Esophagus squamous epithelium (tissue), 5 donors: ENCODE data around the gene ADAM22. TPM values are rescaled to one million over a fixed set of nuclear protein-coding genes. Genes with fewer than 3 reads are reported as not detected.

Experiments
- DNase-seq: peaks from one replicate; lab custom pipeline; 2025; lab: John Stamatoyannopoulos, UW
- H3K27ac ChIP-seq, 4 donors: fragments of 200-600 bp; sonication (generic); one replicate each; pipeline ENCODE4 v1.5.1; 2016 to 2019; ENCODE audit warnings: mild to moderate bottlenecking in 1 of 4
- H3K27me3 ChIP-seq, 4 donors: fragments of 200-600 bp; sonication (generic); 1 replicate in 3 of 4; 2 replicates in 1 of 4; pipeline versions ENCODE4 v1.5.1 to v1.6.0; 2017 to 2021; ENCODE audit warnings: antibody characterized with exemption in 1 of 4
- H3K36me3 ChIP-seq, 3 donors: fragments of 200-600 bp; sonication (generic); one replicate each; pipeline ENCODE4 v1.5.1; 2016 to 2019
- H3K4me1 ChIP-seq, 3 donors: fragments of 200-600 bp; sonication (generic); one replicate each; pipeline ENCODE4 v1.5.1; 2017 to 2019
- H3K4me3 ChIP-seq, 4 donors: fragments of 200-600 bp; sonication (generic); 1 replicate in 3 of 4; 2 replicates in 1 of 4; pipeline ENCODE4 v1.5.1; 2016 to 2019; ENCODE audit warnings: mild to moderate bottlenecking in 2 of 4, moderate library complexity in 1 of 4
- H3K9me3 ChIP-seq, 3 donors: fragments of 200-600 bp; sonication (generic); one replicate each; pipeline ENCODE4 v1.5.1; 2016 to 2019
- CTCF ChIP-seq, 6 experiments: fragments of 450-650 bp in 4 of 6; fragments of 200-600 bp in 2 of 6; sonication (generic) in 2 of 6; IDR thresholded peaks; one replicate each; pipeline ENCODE4 v1.5.1; 2016 to 2019; ENCODE audit warnings: antibody characterized with exemption in 6 of 6, mild to moderate bottlenecking in 4 of 6, moderate library complexity in 4 of 6
- POLR2A ChIP-seq, 4 donors: fragments of 450-650 bp; IDR thresholded peaks; one replicate each; pipeline ENCODE4 v1.6.1; 2017; ENCODE audit warnings: antibody characterized with exemption in 4 of 4, mild to moderate bottlenecking in 4 of 4, moderate library complexity in 3 of 4
- WGBS, 2 donors: methylation state at CpG; one replicate each; pipeline ENCODE4 v1.1.5; 2018; 5-methylcytosine and 5-hydroxymethylcytosine counted together
- intact Hi-C: fragments of 100-400 bp; cut with DNase I; formaldehyde crosslinking; loops from one replicate; pipeline ENCODE4 v1.15.0; 2022
- total RNA-seq, 4 donors: library from RNA; depleted of rRNA; stranded (reverse); fragments of >200 nt; gene quantifications; one replicate each; pipeline ENCODE4 v1.1.0, GENCODE V29; 2016
- donor health status: DM: yes; HTN: yes; CAD: no.

Gene ADAM22
- total RNA-seq, 4 donors from 2014 or later, result 0.61 to 1.4 (median 1.1) TPM

DNA sequence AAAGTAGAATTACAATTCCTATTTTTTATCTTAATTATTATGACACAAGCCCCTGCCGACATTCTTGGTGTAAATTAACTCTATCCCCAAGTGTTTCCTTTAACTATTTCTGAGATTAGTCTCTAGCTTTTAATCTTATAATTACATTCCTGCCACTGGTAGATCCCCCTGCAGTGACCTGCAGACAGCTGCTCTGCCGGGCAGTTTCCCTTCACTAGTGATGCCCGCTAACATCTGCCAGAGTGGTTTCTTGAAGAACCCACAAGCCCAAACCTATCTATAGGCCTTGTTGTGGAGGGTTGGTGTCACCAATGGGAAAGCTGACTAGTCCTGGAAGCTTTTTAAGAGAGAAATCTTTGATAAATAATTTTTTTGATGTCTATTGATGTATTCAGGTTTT, 50.0 kb downstream of the ADAM22 start:
- no peak overlapping the region for H3K27ac ChIP-seq
- no peaks in the 10 kb centered on the region for H3K36me3 ChIP-seq
- DNase-seq, result no peak
- intact Hi-C loops, result no loop called here
- no peak for TF ChIP-seq CTCF (IDR thresholded peaks at IDR 0.05)
- TF ChIP-seq POLR2A (IDR thresholded peaks at IDR 0.05), result no peak
- no peak overlapping the region for H3K4me3 ChIP-seq
- H3K9me3 ChIP-seq, result no peaks in the 10 kb centered on the region
- H3K4me1 ChIP-seq, result no peaks in the 10 kb centered on the region
- WGBS, 2 donors, result 88 to 91% methylated on average over 3 of the region's 3 CpGs
- no peaks in the 10 kb centered on the region for H3K27me3 ChIP-seq

DNA sequence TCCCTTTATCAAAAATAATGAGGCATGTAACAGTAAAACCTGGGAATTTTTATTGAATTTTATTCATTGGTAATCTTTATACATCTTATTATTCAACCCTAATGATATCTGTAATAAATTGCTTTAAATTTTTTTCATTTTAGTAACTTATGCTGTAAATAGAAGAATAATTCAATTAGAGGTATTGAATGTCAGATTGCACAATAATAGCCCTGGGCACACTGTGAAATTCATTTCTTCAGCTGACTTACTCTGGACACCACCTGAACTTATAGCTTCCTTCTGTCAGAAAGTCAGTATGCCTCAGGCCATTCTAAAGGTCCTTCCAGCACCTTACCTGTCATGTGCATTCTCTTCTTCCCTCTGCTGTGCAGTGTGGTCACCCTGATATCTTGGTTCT, 59.2 kb downstream of the ADAM22 start:
- no peaks in the 10 kb centered on the region for H3K9me3 ChIP-seq
- DNase-seq, result no peak
- H3K27ac ChIP-seq, result no peak overlapping the region
- H3K27me3 ChIP-seq, result no peaks in the 10 kb centered on the region
- no peak overlapping the region for H3K4me3 ChIP-seq
- TF ChIP-seq POLR2A (IDR thresholded peaks at IDR 0.05) (no peak), CTCF (IDR thresholded peaks at IDR 0.05) (no peak)
- no peaks in the 10 kb centered on the region for H3K36me3 ChIP-seq
- intact Hi-C loops, result no loop called here
- no peaks in the 10 kb centered on the region for H3K4me1 ChIP-seq

DNA sequence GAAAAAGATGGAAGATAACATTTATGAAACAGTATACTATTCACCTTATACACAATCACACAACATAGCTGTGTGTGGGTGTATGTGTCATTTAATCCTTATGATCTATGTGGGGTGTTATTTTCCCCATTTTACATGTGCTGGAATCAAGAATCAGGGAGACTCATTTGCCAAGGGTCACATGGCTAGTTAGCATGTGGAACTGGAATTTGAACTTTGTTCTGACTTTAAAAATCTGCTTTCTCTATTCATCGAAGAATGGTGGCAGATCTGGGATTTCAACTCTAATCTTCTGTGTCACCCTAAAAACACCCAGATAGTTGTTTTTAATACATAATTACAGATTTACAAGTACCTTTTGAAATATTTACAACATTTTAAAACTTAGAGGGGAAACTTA, 65.2 kb downstream of the ADAM22 start:
- Histone ChIP-seq H3K4me1 (no peaks in the 10 kb centered on the region), H3K4me3 (no peak overlapping the region), H3K27ac (no peak overlapping the region), H3K36me3 (no peaks in the 10 kb centered on the region), H3K27me3 (no peaks in the 10 kb centered on the region), H3K9me3 (no peaks in the 10 kb centered on the region)
- TF ChIP-seq CTCF (IDR thresholded peaks at IDR 0.05), result no peak
- no peak for TF ChIP-seq POLR2A (IDR thresholded peaks at IDR 0.05)
- DNase-seq, result no peak
- 90 to 100% methylated on average over 1 of the region's 1 CpG for WGBS, 2 donors
- intact Hi-C loops, result no loop called here

DNA sequence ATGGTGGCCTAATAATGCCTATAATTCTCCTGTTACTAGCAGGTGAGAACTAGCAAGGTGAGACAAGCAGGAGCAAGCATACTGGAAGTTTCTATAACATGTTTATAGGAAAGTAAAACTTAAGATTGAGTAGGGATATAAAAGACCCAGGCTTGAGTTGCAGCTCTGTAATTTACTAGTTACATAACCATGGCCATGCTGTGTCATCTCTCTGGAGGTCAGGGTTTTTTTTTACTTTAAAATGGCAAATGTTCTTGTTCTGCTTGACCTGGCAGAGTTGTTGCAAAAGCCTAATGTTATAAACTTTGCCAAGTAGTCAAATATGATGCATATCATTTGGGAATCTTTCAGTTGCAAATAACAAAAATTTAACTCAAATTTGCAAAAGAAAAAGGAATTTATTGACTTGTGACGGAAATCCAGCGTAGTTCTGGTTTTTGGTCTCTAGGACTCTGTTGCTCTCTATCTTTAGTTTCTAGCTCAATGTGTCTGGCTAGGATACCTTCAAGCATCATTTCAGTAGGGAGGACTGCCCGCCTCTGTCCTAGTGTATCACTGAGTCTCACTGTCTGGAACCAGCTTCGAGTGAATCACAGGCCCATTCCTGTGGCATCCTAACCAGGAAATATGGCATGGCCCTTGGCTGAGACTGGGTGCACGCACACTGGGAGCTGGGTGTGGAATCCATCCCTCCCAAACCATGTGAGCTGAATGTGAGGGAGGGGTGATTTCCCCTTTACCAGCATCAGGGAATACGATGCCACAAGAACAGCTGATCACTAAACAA, 67.9 kb downstream of the ADAM22 start:
- no peaks in the 10 kb centered on the region for H3K27me3 ChIP-seq
- H3K4me1 ChIP-seq, result no peaks in the 10 kb centered on the region
- TF ChIP-seq CTCF (IDR thresholded peaks at IDR 0.05) (no peak), POLR2A (IDR thresholded peaks at IDR 0.05) (no peak)
- H3K36me3 ChIP-seq, result no peaks in the 10 kb centered on the region
- no peak overlapping the region for H3K4me3 ChIP-seq
- no peaks in the 10 kb centered on the region for H3K9me3 ChIP-seq
- H3K27ac ChIP-seq, result no peak overlapping the region
- intact Hi-C loops, result no loop called here
- no peak for DNase-seq
- 84 to 86% methylated on average over 4 to 6 of the region's 6 CpGs for WGBS, 2 donors

GRCh38 chr7:88002617-88003016, 68.6 kb downstream of the ADAM22 start:
- Histone ChIP-seq H3K27me3 (no peaks in the 10 kb centered on the region), H3K9me3 (no peaks in the 10 kb centered on the region), H3K27ac (no peak overlapping the region), H3K4me1 (no peaks in the 10 kb centered on the region), H3K4me3 (no peak overlapping the region), H3K36me3 (no peaks in the 10 kb centered on the region)
- DNase-seq, result no peak
- TF ChIP-seq CTCF (IDR thresholded peaks at IDR 0.05) (no peak), POLR2A (IDR thresholded peaks at IDR 0.05) (no peak)
- intact Hi-C loops, result no loop called here
